ENCODE results near the gene SPATA2L. TPM values are rescaled to one million over a fixed set of nuclear protein-coding genes. Genes with fewer than 3 reads are reported as not detected.

The SPATA2L gene
- total RNA-seq, 4 donors from 2014 or later: 8.1 to 28.0 (median 17.3) TPM

DNA sequence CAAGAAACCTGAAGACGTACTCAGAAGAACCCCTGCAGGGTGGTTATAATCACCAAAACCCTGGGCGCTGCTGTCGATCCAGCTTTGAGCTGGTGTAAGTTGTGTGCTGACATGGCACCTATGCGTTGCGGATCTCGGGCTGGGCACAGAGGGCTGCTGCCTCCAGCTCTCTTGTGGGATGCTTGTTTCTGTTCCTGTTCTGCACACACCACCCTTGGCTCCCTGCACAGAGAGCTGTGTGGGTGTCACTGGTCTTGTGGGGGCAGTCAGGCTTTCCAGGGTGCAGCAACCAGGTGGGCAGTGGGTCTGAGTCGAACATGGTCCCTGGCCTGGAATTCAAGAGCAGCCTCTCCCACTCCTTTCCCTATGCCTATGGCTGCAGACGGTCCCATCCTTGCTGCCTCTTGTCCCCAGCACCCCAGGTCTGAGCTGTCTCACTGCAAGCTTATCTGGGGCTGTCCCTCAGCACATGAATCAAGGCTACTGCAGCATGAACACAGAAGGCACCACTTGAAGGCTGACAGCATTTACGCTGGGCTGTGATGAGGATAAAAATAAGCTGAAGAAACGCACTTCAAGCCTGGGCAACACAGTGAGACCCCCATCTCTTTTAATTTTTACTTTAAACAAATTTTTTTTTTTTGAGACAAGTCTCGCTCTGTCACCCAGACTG is 40.0 kb upstream of the SPATA2L start:
- DNase-seq (ENCODE audit: low spot score) (no peak), ATAC-seq (ENCODE audit: low FRiP score) (no peak)
- TF ChIP-seq CTCF (IDR thresholded peaks at IDR 0.05): no peak

GRCh38 chr16:89739383-89739782 is 37.9 kb upstream of the SPATA2L start:
- ATAC-seq (ENCODE audit: low FRiP score) (no peak), DNase-seq (ENCODE audit: low spot score) (no peak)
- no peak for TF ChIP-seq CTCF (IDR thresholded peaks at IDR 0.05)

DNA sequence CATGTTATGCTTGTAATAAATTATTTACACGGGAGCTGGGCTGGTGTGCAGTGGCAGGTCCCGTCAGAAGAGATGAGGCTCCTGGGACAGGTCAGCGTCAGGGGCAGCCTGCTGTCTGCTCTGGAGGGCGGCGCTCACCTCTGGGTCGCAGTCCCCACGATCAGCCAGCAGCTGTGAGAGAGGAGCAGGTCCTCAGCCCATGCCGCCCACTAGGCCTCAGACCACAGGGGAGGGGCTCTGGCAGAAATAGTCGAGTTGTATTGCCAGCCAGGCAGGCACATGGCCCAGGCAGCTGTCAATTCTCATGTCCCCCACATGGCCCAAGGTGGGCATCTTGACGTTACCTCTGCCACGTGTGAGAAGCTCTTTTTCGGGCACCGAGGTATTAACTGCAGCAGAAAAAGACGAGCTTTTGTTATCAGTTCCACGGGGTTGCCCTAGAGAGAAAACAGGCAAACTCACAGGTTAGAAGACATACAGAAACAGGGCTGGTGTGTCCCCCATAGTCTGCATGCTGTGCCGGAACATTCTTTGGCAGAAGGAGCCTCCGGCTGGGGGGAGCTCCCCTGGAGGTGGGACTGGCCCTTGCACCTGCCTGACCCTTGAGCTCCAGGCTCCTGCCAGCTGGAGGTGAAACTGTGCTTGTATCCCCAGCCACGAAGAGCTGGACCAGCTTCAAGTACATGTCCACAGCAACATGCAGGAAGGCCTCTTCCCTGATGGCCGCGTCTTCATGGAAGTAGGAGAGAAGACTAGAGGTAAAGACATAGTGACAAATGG is 37.2 kb upstream of the SPATA2L start:
- no peak for ATAC-seq (ENCODE audit: low FRiP score)
- no peak for DNase-seq (ENCODE audit: low spot score)
- TF ChIP-seq CTCF (IDR thresholded peaks at IDR 0.05): no peak

DNA sequence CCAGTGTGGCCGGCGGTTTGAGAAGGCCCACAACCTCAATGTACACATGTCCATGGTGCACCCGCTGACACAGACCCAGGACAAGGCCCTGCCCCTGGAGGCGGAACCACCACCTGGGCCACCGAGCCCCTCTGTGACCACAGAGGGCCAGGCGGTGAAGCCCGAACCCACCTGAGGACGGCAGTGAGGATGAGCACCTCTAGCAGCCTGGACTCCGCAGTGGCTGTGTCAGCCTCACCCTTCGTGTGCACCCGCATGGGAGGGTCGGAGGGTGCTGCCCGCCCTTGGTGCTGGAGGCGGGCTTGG is 36.5 kb upstream of the SPATA2L start:
- no peak for TF ChIP-seq CTCF (IDR thresholded peaks at IDR 0.05)
- ATAC-seq (ENCODE audit: low FRiP score) (no peak), DNase-seq (ENCODE audit: low spot score) (no peak)

DNA sequence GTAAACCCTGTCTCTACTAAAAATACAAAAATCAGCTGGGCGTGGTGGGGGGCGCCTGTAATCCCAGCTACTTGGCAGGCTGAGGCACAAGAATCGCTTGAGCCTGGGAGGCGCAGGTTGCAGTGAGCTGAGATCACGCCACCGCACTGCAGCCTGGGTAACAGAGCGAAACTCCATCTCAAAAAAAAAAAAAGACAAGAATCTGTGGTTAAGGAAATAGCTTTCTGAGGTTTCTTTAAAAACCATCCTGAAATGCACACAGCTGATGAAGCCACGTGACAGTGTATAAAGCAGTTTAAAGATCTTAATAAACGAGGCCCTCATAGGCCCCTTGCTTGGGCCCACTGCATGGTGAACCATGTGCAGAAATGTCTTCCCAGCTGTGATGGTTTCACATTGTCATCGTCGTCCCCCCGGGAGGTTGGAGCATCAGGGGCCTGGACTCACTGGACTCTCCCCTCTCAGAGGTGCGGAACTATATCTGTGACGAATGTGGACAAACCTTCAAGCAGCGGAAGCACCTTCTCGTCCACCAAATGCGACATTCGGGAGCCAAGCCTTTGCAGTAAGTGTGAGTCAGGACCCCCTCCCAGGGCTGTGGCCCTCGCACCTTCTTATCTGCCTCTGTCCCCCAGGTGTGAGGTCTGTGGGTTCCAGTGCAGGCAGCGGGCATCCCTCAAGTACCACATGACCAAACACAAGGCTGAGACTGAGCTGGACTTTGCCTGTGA is 36.0 kb upstream of the SPATA2L start:
- DNase-seq (ENCODE audit: low spot score) (no peak), ATAC-seq (ENCODE audit: low FRiP score) (no peak)
- no peak for TF ChIP-seq CTCF (IDR thresholded peaks at IDR 0.05)

GRCh38 chr16:89736554-89736953 is 35.0 kb upstream of the SPATA2L start:
- DNase-seq (ENCODE audit: low spot score) (no peak), ATAC-seq (ENCODE audit: low FRiP score) (no peak)
- TF ChIP-seq CTCF (IDR thresholded peaks at IDR 0.05): no peak
